ENCODE data around the gene PLP1. TPM values are rescaled to one million over a fixed set of nuclear protein-coding genes. Genes with fewer than 3 reads are reported as not detected.

Gene PLP1
- total and polyA plus RNA-seq, 9 donors = 0.98 to 17.4 (median 5.5) TPM

DNA sequence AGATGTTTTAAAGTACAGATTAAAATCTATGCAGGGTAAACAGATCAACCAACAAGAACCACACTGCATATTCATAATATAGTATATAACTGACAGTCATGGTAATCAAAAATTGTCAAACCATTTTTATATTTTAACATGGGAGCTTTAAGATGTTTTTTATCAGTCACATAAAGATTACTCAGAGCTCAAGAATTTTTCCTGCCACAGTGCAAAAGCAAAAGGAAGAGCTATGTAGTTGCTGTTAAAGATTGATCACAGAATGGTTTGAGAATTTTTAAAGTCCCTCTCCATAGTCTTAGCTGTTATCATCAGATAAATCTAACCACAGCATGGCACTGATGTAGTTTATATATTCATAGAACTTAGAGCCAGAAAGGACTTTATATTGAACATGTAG, 47.0 kb downstream of the PLP1 start:
- H3K36me3 ChIP-seq = no peaks in the 10 kb centered on the region
- intact Hi-C loops (cut with DNase I) = loop anchor here in 1 of 4 donors (5.0 kb wide), 1 partner anchor 291 kb away; no protein-coding TSS in a partner anchor
- no peaks in the 10 kb centered on the region for H3K9me3 ChIP-seq
- H3K4me1 ChIP-seq (ENCODE audit: insufficient read depth) = peaks cover 2% of the 10 kb centered on the region
- no peak overlapping the region for H3K27ac ChIP-seq
- no peaks in the 10 kb centered on the region for H3K27me3 ChIP-seq
- no peak for DNase-seq
- TF ChIP-seq EP300 (IDR thresholded peaks at IDR 0.05) (no peak), POLR2A (IDR thresholded peaks at IDR 0.05) (no peak)
- TF ChIP-seq, protein P1, sequence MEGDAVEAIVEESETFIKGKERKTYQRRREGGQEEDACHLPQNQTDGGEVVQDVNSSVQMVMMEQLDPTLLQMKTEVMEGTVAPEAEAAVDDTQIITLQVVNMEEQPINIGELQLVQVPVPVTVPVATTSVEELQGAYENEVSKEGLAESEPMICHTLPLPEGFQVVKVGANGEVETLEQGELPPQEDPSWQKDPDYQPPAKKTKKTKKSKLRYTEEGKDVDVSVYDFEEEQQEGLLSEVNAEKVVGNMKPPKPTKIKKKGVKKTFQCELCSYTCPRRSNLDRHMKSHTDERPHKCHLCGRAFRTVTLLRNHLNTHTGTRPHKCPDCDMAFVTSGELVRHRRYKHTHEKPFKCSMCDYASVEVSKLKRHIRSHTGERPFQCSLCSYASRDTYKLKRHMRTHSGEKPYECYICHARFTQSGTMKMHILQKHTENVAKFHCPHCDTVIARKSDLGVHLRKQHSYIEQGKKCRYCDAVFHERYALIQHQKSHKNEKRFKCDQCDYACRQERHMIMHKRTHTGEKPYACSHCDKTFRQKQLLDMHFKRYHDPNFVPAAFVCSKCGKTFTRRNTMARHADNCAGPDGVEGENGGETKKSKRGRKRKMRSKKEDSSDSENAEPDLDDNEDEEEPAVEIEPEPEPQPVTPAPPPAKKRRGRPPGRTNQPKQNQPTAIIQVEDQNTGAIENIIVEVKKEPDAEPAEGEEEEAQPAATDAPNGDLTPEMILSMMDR (IDR thresholded peaks at IDR 0.05) = no peak
- H3K4me3 ChIP-seq = no peak overlapping the region

DNA sequence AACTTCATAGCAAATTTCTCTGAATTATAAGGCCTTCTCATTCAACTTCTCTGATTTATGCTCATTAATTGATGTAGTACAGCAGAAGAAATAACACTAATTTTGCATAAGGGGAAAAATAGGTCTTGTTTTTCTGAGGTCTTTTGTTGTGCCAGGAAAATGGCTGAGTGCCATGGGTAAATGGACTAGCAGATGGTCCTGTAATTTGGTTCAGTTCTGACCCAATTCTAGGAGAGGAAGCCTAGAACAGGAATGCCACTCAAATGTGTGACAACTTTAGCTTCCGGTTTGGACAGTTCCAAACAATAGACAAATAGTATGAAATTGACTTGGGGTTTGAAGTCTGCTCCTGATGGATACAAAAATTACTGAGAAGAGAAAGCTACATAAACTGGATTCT, 49.2 kb downstream of the PLP1 start:
- H3K36me3 ChIP-seq = no peaks in the 10 kb centered on the region
- H3K9me3 ChIP-seq = no peaks in the 10 kb centered on the region
- 71 to 100% (median 74%) methylated on average over 1 of the region's 1 CpG for WGBS, 3 donors
- no peak overlapping the region for H3K27ac ChIP-seq
- H3K4me3 ChIP-seq = no peak overlapping the region
- H3K4me1 ChIP-seq (ENCODE audit: insufficient read depth) = peaks cover 2% of the 10 kb centered on the region
- H3K27me3 ChIP-seq = no peaks in the 10 kb centered on the region
- intact Hi-C loops (cut with DNase I) = no loop called here
- no peak for TF ChIP-seq POLR2A (IDR thresholded peaks at IDR 0.05)
- TF ChIP-seq, protein P1 (IDR thresholded peaks at IDR 0.05) = no peak
- no peak for TF ChIP-seq EP300 (IDR thresholded peaks at IDR 0.05)
- DNase-seq = no peak

DNA sequence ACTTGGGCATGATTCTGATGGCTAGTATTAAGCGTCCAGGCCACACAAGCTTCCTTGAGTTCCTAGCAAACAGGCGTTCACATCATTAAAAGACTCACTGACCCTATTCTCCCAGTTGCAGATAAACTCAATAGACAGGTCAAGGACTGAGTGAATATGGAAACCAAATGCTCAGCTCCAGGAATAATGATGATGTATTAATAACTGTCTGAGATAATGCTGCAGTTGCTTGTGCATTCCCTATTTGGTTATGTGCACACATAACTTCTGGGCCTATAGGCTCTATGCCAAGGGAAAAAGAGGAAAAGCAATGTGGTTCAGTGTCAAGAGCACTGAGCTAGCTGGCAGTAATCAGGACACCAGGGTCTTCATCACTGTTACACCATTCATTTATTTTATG, 51.9 kb downstream of the PLP1 start:
- Histone ChIP-seq H3K4me1 (ENCODE audit: insufficient read depth) (peaks cover 2% of the 10 kb centered on the region), H3K27ac (peak overlapping the region in 1 of 2 donors; percentile 42), H3K27me3 (no peaks in the 10 kb centered on the region), H3K36me3 (no peaks in the 10 kb centered on the region), H3K9me3 (no peaks in the 10 kb centered on the region), H3K4me3 (no peak overlapping the region)
- 26 to 41% (median 30%) methylated on average over 2 of the region's 2 CpGs for WGBS, 3 donors
- DNase-seq = no peak
- no peak for TF ChIP-seq EP300 (IDR thresholded peaks at IDR 0.05)
- TF ChIP-seq, protein P1 (IDR thresholded peaks at IDR 0.05) = no peak
- TF ChIP-seq POLR2A (IDR thresholded peaks at IDR 0.05) = no peak
- intact Hi-C loops (cut with DNase I) = no loop called here

DNA sequence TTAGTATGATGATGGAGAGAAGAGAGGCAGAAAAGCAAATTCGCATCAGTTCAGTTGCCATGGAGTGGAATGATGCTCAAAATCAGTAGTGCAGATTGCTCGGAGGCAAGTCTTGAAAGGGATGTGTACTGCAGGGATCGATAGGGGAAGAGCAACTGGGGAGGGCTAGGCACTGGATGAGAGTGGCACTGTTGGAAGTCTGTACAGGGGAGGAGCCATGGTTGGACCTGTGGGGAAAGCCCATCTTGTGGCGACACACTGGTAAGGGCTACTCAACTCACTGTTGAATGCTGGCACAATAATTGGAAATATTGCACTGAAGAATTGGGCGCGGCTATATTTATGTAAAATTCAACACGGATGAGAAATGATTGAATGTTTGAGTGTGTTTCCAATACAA, 54.2 kb downstream of the PLP1 start:
- Histone ChIP-seq H3K27ac (no peak overlapping the region), H3K36me3 (no peaks in the 10 kb centered on the region), H3K9me3 (no peaks in the 10 kb centered on the region), H3K27me3 (no peaks in the 10 kb centered on the region), H3K4me1 (ENCODE audit: insufficient read depth) (no peaks in the 10 kb centered on the region), H3K4me3 (peak overlapping the region; percentile 21)
- DNase-seq = no peak
- WGBS, 3 donors = 69 to 74% (median 70%) methylated on average over 7 of the region's 7 CpGs
- no peak for TF ChIP-seq EP300 (IDR thresholded peaks at IDR 0.05)
- TF ChIP-seq, protein P1 (IDR thresholded peaks at IDR 0.05) = no peak
- TF ChIP-seq POLR2A (IDR thresholded peaks at IDR 0.05) = no peak
- intact Hi-C loops (cut with DNase I) = no loop called here
